Activated CD4-positive, alpha-beta T cell treated with anti-CD3 and anti-CD28 coated beads, Interleukin-2, Interleukin-6, amounts not matched to agents 100 ng/mL and 50 ng/mL, durations not matched to agents 16 hours and 8 hours (primary cell): ENCODE measurements around the gene AMOTL1.
"Not testable (repeated sequence)": the region's sequence is repeated elsewhere in the genome, so short reads cannot be mapped to it uniquely, and the experiment has no call there.

Source experiments
- DNase-seq: peaks from one replicate; pipeline ENCODE4 v3.0.0-alpha.2; 2020

AMOTL1 gene

DNA sequence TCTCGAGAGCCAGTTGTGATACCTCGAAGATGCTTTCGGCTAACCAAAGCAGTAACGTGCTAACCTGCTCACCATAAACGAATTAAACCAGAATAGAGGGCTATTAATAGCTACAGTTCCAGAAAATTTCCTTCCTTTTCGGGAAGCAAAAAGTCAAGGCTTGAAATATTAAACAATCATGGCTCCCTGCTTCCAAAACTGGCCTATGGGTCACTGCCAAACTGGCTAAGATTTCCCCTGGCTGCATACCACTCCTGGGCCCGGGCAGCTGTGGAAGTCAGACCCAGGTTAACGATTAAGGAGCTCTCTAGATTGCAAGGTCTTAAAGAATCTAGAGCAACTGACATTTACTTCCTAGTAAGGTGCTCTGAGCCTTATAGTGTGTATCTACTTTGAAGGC, 1.7 kb downstream of the AMOTL1 start:
- no peak for DNase-seq

DNA sequence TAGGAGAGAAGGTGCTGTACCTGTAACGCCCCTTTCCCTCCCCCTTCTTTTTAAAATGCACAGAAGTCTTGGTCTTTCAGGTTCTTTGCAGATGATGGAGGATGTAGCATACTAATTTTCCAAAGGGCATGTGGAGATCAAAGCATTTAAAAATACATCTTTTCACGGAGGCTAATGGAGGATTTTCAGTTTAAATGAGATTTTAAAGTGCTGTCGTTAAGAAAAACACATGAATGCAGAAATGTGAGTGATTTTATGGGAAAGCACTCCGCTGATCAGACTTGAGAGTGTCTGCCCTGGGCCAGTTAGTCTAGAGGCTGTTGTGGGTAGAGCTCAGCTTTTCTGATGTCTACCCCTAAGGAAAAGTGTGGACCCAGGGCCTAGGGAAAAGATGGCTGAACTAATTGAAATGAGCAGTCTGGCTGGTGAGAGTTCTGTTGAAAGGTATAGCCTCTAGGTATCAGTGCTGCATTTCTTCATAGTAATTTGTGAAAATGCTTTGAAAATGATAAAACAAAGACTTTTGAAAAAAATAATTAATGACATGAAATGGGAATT, 2.5 kb downstream of the AMOTL1 start:
- no peak for DNase-seq

DNA sequence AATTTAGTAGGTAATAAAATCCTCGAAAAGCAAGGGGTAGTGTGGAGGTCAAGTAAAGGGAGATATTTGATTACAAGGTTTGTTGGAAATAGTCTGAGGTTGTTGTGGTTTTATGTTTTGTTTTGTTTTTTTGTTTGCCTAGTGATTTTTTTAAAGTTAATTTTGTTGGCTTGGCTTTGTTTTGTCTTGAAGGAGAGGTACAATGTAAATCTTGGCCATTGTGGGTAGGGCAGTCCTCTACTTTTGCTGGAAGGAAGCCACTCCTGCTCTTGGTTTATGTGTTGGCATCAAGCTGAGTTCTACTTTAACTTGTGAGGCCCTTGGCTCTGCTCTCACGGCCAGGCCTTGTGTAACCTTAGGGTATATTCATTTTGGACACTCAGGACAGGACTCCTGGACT, 3.2 kb downstream of the AMOTL1 start:
- no peak for DNase-seq

DNA sequence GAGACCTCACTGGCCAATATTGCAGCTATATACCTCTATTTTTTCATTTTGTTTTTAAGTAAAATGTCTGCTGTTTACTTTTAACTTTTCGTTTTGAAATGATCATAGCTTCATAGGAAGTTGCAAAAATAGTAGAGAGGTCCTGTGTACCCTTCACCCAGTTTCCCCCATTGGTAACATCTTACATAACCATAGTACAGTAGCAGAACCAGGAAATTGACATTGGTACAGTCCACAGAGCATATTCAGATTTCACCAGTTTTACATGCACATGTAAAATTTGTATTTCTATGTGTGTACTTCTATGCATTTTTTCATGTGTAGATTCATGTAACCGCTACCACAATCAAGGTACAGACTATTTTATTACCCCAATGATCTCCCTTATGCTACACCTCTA, 3.8 kb downstream of the AMOTL1 start:
- no peak for DNase-seq

DNA sequence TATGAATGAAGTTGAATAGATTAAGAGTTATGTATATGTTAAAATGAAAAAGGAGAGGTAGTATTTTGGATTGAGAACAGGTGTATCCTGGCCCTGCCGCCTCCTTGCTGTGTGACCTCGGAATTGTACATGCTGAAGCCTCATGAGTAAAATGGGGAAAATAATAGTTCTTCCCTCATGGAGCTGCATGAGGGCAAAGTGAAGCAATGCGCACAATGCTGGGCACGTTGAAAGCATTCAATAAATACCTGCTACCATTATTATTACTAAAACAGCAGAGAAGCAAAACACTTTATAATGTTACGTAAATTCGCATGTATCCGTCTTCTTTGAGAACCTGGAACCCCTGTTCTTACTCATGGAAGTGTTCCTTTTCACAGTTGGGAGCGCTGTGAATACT, 5.7 kb downstream of the AMOTL1 start:
- DNase-seq, result no peak

DNA sequence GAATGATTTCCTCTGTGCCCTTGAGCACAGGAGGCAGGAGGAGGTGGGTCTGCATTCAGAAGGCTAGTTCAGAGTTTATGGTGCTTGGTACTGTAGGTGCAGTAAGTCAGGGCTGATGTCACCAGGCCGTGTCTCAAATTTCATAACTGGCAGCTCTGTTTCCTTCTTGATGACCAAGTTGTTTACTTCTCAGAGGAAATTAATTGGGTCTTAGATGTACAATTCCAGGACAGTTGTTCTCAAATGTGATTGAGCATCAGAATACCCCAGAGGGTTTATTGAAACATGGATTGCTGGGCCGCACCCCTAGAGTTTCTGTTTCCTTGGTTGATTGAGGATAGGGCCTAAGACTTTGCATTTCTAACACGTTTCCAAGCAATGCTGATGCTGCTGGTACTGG, 6.2 kb downstream of the AMOTL1 start:
- DNase-seq, result no peak

DNA sequence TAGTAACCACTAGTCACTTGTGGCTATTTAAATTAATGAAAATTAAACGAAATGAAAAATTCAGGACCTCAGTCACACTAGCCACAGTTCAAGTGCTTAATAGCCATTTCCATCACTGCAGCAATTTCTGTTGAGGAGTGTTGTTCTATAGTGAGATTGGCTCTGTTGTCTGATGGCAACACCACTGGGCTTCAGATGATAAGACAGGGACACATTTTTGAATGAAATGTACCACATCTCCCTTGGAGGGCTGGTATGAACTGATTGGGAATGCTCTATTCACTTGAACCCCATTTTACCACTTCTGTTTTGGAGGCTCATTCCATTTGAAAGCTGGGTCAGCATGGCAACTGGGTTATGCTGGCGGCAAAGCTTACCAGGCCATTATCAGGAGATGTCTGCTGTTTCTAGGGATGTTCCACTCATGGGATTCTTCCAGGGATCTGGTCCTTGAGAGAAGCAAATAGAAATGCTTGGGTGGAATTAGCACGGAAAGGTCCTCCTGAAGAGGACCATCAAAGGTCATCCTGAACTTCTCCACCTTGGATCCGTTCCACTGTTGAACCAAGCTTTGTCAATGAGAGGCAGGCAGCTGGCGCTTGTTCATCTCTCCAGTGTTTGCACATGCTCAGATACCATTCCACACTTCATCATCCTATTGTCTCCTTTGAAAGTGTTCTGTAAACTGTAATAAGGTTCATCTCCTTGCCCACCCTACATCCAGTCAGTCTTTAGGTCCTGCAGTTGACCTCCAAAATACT, 7.6 kb downstream of the AMOTL1 start:
- no peak for DNase-seq

DNA sequence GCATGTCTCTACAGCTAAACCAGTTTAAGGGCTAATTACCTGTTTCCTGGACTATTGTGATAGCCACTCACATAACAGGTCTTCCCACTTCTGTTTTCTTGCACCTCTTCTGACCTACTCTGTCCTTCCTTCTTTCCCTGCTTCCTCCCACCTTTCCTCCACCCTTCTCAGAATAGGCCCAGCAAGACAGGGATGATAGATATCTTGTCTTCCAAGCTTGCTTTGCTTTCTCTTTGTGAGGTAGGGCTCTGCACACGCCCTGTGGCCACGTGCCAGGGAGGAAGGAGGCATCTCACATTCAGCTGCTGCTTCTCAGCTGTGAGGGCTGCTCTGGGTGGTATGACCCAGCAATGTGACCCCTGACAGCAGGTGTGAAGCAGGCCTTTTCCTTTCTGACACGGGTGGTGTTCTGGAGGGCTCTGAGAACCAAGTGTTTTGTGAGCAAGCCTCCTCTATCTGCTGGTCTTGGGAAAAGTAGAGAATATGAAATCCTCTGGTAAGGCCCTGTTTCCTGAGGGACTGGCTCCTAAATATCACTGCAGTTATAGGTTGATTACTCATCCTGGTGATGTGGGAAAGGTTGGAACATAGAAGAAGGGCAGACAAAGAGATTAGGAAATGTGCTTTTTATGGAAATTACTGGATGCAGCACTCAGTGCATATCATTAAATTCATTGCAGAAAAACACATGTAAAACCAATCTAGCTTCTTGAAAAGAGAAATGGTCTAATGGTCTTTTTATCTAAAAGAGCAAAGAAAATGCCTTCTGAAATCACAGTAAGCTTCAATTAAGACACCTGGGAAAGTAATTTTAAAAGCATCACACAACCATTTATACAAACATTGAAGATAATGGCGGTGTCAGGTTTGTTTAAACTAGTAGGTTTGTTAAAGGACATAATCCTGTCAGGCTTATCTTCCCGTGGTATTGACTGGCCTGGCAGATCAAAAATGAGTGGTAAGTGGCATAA, 8.5 kb downstream of the AMOTL1 start:
- no peak for DNase-seq

DNA sequence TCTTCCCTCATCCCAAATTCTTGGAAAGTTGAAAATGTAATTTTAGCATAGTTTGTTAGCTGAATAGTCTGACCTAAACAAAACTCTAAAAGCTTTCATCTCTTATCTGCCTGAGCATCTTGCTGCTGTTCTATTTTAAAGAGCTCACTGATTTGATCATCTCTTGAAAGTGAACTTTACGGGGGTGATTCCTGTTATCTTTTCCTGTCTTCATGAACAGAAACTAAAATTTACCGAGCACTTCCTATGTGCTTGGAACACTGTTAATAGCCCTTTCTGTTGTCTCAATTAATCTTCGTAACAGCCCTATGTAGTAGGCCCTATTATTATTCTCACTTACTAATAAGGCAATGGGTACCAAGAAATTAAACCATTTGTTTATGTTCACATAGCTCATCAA, 12.3 kb downstream of the AMOTL1 start:
- DNase-seq, result no peak

DNA sequence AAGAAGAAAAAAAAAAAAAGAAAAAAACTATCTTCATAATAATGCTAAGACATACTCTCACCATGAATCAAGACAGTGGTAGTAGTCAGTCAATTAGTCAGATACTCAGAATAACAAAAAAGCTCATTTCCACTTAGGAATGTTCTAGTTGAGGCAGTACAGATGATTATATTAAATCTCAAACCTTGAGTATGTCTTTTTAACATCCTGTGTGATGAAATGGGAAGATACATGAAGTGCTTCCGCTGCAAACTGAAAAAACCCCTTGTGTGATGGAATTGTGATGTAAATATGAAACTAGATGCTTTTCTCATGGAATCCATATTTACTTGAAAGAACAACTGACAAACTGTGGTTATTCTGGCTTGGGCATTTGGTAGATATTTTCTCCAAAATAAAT, 13.7 kb downstream of the AMOTL1 start:
- DNase-seq, result no peak

DNA sequence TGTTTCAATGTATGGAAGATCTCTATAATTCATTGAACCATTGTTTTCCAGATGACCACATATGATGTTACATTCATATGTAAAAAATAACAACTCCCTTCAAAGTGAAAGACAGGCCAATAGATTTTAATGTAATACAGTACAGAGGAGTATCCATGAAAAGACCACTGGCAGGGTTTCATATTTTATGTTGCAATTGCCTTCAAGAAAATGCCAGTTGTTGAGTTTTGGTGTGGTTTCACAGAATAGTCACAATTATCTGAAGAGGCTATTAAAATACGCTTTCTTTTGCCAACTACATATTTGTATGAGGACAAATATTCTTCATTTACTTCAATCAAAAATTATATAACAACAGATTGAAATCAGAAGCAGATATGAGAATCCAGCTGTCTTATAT, 14.3 kb downstream of the AMOTL1 start:
- no peak for DNase-seq

DNA sequence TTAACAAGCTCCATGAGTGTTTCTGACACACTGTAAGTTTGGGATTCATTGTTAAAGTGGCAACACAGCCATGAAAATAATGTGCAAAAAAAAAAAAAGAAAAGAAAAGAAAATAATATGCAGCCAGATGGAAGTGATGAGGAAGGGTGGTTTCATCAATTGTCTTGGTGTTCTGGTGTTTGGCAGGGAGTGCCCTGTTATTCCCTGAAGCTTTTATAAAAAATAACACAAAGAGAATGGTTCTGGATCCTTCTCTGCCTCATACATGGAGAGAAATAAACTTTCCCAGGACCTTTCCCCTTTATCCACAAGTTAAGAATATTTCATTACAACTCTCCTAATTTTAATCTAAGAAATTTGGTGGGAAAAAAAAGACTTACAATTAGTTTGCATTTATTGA, 16.7 kb downstream of the AMOTL1 start:
- no peak for DNase-seq

DNA sequence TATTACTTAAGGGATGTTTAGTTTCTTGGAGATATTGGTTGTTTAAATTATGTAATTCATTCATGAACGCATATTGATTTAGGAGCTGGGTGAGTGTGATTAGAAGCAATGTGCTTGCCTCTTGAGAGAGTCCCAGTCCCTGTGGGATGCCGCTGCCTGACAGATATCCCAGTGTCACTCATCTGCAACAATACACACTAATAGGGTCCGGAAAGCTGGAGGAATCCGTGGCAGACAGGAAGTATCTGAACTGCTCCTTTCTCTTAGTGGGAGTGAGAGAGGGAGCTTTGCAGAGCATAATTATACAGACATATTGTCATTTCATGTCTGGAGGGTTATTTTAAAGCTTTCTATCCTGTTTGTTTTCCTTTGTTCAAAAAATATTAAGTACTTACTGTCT, 17.4 kb downstream of the AMOTL1 start:
- DNase-seq, result no peak

DNA sequence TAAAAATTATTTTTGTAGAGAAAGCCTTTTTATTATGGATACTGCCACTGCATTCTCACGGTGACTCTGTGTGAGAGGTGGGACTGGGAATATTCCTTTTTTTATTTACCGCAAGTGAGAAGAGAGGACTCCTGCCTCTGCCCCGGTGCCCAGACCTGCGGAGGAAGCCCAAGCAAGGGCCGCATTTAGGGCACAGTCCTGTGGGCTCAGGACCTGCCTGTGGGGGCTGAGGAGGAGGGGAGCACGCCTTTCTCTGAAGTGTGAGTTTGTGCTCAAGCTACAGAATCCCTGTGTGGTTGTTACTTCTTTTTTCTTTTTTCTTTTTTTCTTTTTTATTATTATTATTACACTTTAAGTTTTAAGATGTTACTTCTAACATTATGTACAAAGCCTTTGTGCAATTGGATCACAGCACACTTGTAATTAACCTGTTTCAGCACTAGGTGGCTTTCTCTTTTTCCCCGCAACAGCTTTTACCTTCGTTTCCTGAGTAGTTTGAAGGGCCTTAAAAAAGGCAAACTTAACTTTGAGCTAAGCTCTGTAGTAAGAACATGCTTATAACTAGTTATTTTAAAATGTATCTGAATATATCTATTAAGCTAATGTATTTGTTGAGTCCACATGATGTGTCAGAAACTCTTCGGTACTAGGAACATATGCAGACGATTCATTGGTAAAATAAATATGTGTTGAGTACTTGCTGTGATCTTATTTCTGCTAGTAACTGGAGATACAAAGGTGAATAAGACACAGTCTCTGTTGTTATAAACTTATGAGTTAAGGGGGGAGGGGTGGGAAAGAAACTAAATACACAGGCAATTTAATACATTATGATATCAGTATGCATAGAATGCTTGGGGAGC, 18.3 kb downstream of the AMOTL1 start:
- peak; percentile 41 for DNase-seq

DNA sequence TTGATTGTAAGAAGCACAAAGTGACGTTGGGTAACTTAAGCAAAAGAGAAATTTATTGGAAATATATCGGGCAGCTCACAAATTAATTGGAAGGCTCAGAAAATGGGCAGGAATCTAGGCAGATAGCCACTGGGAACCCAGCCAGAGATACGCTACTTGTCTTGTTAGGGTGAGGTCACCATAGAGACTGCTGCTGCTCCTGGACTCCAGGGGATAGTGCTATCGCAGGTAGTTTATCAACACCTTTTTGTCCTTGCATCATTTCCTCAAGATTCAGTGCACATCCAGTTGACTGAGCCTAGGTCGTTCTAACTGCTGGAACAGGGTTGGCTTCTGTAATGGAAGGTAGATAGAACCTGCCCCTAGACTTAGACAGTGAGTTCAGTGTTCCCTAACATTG, 19.6 kb downstream of the AMOTL1 start:
- DNase-seq, result no peak

DNA sequence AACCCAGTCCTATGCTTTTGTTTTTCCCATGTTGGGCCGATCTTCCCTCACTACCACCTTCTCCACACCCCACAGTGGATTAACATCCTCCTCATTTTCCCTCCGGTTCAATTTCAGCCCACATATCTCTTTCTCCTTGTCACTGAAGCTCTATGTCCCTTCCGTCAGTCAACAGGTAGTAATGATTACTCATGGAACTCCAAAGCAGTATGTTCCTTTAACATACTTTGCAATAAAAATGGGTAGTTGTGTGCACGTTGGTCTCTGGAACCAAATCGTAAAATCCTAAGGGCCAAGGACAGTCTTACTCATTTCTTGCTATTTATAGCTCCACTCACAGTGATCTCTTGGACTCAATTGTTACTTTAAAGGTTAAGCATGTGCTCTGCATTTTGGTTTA, 20.2 kb downstream of the AMOTL1 start:
- DNase-seq, result no peak

DNA sequence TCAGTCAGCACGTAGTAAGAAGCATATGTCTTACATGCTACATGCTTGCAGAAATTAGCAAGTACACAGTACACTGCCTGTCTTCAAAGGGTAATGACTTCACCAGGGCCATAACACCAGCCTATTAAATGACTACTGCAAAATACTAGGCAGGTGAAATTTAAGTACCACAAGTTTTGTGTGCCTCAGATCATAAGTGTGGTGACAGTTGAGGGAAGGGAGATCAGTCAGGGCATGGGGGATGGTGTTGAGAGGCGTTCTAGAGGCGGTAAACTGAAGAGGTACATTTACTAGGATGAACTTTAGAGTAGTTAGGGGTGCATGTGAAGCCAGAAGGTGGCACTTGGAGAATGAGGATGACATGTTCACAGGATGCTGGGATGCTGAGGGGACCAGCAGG, 22.0 kb downstream of the AMOTL1 start:
- DNase-seq, result no peak

DNA sequence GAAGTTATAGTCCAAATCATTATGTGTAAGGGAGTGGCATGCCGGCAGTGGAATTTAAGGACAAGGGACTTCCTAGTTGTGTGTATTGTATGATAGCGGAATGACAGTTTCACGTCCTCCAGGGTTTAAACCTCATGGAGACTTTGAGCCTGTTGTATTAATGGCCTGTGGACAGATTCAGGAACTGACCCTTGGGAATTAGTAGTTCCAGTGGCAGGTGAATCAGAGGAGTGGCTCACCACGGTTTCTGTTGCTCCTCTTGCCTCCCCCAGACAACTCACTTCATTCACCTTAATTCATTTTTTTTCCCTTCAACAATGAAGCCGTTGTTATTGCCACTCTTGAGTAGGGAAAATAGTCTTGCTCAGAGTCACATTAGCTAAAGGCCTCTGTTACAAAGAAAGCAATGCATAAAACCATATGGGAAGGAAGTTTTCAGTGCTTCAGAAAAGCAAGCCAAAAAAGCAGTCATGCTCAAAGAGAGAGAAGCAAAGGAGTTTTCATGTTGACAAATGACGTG, 22.6 kb downstream of the AMOTL1 start:
- DNase-seq, result no peak

DNA sequence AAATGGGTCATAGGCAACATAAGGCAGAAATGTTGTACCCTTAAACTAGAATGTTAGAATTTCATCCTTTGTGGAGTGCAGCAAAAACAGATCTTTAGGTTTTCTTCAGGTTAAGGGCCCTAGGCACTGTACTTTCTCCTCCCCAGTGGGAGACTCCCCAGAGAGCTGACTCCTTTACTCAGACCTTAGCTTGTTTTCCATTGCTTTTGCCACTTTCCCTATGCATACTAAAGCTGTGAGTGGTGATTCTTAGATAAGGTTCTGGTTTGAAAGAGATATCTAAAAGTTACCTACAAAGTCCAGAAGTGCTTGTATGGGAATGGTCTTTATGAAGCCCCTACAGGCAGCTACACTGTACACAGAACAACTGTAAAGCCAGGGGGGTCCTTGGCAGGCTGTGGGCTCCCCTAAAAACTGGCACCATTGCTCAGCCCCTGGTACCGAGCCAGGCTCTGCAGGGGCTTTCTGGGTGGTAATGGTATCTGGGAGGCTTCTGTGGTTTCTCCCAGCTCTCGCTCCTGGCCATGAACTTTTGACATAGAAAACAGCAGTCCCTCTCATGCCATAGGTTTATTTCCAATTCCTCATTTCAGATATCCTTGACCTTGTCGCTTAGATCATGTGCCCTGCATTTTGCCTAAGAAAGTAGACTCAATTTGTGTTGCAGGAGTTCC, 23.2 kb downstream of the AMOTL1 start:
- DNase-seq, result no peak

DNA sequence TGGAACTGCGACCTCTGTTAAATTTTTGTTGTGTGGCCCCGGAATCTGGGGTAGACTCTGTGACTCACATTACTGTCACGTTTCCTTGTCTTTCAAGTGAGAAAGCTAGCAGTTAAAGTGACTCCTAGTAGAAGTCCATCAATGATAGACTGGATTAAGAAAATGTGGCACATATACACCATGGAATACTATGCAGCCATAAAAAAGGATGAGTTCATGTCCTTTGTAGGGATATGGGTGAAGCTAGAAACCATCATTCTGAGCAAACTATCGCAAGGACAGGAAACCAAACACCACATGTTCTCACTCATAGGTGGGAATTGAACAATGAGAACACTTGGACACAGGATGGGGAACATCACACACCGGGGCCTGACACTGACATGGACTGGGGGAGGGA, 23.8 kb downstream of the AMOTL1 start:
- DNase-seq, result not testable (repeated sequence)

DNA sequence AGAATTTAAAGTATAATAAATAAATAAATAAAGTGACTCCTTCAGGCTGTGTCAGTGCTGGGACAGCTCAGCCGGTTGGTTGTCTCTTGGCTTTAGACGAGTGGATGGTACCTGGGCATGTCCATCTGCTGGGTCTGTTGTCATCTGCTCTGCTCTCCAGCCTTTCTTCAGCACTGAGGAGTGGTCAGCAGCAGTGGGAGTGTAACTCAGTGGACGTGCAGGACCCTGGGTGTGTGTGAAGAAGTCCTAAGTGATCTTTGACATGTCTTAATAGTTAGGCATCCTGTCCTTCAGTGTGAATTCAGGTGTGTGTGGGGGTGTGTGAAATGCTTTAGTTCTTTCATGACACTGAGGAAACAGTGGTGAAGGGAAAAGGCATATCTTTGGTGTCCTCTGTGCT, 24.3 kb downstream of the AMOTL1 start:
- DNase-seq, result no peak

DNA sequence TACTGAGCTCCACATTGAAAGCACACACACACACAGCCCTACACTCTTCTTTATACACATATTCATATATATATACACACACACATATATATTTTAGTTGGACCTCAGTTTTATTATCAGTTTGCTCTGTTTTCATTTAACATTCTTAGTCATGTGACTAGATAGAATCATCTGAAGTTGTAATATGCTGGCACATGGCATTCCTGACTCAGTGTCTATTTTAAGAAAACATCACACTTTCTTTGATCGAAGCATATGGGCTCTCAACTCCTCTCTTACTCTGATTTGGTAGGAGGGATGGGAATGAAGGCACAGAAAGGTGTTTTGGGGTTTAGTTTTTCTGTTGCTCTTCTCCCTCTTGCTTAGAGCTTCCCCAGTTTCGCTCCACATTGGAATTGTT, 24.8 kb downstream of the AMOTL1 start:
- DNase-seq, result no peak
